NCI-H2081 (cell line): ENCODE measurements around the gene DTNA.

ENCODE experiments used
- DNase-seq, 2 experiments: peaks; one replicate each; lab custom pipeline; 2025; lab: John Stamatoyannopoulos, UW

DTNA gene

DNA sequence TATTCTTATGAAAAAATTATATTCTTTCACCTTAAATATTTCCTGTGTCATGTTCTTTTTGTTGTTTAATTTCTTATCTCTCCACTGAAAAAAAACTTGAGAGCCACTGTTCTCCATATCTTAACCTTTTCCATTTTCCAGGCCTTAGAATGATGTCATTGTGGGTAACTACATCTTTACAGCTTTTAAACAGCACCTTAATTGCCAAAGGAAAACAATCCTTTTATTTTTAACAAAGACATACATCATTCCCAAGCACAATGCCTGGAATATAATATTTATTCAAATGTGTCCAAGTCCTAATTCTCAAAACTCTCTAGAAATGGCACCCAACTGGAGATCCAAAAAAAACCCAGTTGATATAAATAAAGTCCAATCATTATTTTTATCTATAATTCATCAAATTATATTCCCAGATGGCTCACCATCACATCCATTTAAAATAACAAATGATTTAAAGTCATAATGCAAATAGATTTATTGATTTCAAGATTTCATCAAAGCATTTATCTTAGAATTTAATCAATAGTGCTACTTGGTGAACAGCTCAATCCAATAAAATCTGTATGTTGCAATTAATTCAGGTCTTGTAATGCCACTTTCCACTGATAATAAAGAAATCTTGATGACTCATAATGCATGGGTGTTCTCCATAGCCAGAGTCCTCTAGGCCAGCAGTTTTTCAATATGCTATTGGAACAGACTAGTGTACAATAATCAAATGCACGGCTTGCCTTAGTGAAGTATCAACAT, 224.0 kb downstream of the DTNA start:
- no peak for DNase-seq

DNA sequence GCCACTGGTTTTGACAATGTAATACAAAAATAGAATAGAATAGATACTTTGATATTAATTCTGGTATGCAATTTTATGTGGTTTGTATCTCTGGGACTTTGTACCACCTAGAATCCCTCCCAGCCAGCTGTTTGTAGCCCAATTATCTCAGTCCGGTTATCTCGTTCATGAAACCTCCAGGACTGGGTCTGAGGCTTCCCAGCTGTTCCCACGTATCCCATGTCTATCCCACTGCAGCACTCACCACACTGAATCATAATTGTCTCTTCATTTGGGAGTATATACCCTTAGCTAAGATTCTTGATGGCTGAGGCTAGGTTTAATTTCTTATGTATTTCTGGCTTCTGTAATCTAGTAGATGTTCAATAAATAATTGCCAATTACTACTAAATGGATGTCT, 226.7 kb downstream of the DTNA start:
- no peak for DNase-seq

GRCh38 chr18:34938090-34938489, 228.0 kb downstream of the DTNA start:
- no peak for DNase-seq
